ENCODE data around the gene NANOGP8.
A peak's percentile ranks its signal among the peaks of the same experiment; 100 is the strongest.
"Not testable (repeated sequence)": the region's sequence is repeated elsewhere in the genome, so short reads cannot be mapped to it uniquely, and the experiment has no call there.

NANOGP8 gene

GRCh38 chr15:35095941-35096340, 10.8 kb upstream of the NANOGP8 start:
- DNase-seq (ENCODE audit: low read depth in 2 of 3, low spot score in 1 of 3), result no peak

DNA sequence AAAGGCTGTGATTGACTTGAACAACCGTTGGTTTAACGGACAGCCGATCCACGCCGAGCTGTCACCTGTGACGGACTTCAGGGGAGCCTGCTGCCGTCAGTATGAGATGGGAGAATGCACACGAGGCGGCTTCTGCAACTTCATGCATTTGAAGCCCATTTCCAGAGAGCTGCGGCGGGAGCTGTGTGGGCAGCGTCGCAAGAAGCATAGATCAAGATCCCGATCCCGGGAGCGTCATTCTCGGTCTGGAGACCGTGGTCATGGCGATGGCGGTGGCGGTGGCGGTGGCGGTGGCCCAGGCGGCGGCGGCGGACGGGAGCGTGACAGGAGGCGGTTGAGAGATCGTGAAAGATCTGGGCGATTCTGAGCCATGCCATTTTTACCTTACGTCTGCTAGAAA, 7.8 kb upstream of the NANOGP8 start:
- no peak for DNase-seq (ENCODE audit: low read depth in 2 of 3, low spot score in 1 of 3)

- no peak for DNase-seq (ENCODE audit: low read depth in 2 of 3, low spot score in 1 of 3)
Observed at GRCh38 chr15:35092311-35092710, 7.2 kb upstream of the NANOGP8 start.

- DNase-seq (ENCODE audit: low read depth in 2 of 3, low spot score in 1 of 3), result no peak
Observed at GRCh38 chr15:35090104-35090807, 5.2 kb upstream of the NANOGP8 start.

GRCh38 chr15:35089551-35089950, 4.5 kb upstream of the NANOGP8 start:
- DNase-seq (ENCODE audit: low read depth in 2 of 3, low spot score in 1 of 3), result no peak

- no peak for DNase-seq (ENCODE audit: low read depth in 2 of 3, low spot score in 1 of 3)
Observed at GRCh38 chr15:35088329-35088728, 3.2 kb upstream of the NANOGP8 start.

DNA sequence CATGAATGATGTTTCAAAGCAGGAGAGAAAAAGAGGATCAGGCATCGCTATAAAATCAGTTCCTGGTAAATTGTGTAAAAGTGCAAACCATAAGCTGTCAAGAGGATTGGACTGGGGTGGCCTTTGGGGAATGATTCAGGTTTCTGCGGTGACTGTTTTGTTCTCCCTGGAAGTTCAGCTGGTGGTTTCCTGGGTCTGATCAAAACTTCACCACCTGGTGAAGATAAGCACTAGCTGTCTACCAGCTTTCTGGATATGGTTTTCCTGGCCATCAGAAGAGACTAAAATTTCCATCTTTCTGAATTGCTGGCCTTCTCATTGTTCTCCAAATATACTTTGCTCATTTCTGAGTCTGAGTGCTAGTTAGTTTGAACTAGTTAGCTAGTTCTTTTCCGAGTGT, 2.7 kb upstream of the NANOGP8 start:
- DNase-seq (ENCODE audit: low read depth in 2 of 3, low spot score in 1 of 3), result no peak

DNA sequence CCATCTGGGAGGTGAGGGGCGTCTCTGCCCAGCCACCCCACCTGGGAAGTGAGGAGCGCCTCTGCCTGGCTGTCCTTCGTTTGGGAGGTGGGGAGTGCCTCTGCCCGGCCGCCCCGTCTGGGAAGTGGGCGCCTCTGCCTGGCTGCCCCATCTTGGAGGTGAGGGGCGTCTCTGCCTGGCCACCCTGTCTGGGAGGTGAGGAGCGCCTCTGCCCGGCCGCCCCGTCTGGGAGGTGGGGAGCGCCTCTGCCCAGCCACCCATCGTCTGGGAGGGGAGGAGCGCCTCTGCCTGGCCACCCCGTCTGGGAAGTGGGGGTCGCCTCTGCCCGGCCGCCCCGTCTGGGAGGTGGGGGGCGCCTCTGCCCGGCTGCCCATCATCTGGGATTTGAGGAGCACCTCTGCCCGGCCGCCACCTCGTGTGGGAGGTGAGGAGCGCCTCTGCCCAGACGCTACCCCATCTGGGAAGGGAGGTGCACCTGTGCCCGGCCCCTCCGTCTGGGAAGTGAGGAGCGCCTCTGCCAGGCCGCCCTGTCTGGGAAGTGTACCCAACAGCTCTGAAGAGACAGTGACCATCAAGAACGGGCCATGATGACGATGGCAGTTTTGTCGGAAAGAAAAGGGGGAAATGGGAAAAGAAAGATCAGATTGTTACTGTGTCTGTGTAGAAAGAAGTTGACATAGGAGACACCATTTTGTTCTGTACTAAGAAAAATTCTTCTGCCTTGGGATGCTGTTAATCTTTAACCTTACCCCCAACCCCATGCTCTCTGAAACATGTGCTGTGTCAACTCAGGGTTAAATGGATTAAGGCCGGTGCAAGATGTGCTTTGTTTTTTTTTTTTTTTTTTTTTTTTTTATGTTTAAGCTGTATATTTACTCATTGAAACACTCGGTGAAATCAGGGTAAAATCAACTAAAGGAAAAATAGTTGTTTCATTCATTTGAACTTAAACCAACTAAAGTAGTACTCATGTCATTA, 2.4 kb downstream of the NANOGP8 start:
- DNase-seq (ENCODE audit: low read depth in 2 of 3, low spot score in 1 of 3), result not testable (repeated sequence)

DNA sequence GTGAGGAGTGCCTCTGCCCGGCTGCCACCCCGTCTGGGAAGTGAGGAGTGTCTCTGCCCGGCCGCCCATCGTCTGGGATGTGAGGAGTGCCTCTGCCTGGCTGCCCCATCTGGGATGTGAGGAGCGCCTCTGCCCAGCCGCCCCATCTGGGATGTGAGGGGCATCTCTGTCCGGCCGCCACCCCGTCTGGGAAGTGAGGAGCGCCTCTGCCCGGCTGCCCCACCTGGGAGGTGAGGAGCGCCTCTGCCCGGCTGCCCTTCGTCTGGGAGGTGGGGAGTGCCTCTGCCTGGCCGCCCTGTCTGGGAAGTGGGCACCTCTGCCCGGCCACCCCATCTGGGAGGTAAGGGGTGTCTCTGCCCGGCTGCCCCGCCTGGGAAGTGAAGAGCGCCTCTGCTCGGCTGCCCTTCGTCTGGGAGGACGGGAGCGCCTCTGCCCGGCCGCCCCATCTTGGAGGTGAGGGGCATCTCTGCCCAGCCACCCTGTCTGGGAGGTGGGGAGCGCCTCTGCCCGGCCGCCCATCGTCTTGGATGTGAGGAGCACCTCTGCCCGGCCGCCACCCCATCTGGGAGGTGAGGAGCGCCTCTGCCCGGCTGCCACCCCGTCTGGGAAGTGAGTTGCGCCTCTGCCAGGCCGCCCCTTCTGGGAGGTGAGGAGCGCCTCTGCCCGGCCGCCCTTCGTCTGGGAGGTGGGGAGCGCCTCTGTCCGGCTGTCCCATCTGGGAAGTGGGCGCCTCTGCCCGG, 3.3 kb downstream of the NANOGP8 start:
- not testable (repeated sequence) for DNase-seq (ENCODE audit: low read depth in 2 of 3, low spot score in 1 of 3)

DNA sequence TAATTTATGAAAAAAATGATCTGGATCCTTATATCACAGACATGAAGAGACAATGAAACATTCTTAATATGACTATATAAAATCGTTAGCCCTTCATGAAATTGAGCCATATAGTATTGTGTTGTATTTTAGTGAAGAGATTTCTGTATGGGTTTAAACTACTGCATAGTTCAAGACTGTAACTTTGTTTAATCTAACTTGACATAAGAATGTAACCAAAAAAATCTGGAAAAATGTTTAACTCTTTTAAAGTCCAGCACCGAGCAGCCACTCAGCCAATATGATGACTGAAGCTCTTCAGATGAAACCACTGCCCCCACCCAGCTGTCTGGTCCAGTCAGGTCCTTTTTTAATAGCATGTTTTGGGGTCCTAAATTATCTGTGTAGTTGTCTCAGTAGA, 4.9 kb downstream of the NANOGP8 start:
- no peak for DNase-seq (ENCODE audit: low read depth in 2 of 3, low spot score in 1 of 3)

DNA sequence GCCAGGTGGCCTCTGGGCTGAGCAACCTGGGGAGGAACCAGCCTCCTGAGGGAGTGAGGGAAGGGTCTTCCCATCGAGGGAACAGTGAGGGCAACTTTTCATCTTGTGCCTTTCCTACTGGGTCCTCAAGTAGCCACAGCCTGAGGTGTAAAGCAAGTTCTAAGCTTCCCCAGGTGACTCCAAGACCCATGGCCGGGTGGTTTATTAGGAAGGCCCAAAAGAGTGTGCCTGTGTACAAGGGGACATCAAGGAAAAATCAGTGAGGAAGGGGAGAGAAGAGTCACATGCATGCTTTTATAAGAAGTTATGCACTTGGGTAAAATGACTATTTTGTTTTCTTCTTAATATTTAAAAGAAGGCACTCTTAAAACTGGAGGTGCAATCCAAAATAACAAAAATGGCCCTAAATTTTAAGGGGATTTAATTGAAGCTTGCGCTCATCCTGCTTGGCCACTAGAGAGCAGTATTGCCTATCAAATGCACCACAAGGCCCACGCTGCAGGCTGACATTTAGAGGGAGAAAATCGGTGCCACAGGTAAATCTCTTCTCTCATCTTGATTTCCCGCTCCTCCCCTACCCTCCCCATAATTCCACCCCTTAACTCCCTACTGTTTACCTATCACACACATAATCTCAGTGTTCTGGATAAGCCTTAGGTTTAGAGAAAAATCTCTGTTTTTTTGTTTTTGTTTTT, 6.7 kb downstream of the NANOGP8 start:
- DNase-seq (ENCODE audit: low read depth in 2 of 3, low spot score in 1 of 3), result peak in 2 of 3 donors; percentile 12 to 36

- no peak for DNase-seq (ENCODE audit: low read depth in 2 of 3, low spot score in 1 of 3)
Observed at GRCh38 chr15:35071106-35071505, 14.0 kb downstream of the NANOGP8 start.

- DNase-seq (ENCODE audit: low read depth in 2 of 3, low spot score in 1 of 3), result no peak
Observed at GRCh38 chr15:35068846-35069475, 16.1 kb downstream of the NANOGP8 start.

DNA sequence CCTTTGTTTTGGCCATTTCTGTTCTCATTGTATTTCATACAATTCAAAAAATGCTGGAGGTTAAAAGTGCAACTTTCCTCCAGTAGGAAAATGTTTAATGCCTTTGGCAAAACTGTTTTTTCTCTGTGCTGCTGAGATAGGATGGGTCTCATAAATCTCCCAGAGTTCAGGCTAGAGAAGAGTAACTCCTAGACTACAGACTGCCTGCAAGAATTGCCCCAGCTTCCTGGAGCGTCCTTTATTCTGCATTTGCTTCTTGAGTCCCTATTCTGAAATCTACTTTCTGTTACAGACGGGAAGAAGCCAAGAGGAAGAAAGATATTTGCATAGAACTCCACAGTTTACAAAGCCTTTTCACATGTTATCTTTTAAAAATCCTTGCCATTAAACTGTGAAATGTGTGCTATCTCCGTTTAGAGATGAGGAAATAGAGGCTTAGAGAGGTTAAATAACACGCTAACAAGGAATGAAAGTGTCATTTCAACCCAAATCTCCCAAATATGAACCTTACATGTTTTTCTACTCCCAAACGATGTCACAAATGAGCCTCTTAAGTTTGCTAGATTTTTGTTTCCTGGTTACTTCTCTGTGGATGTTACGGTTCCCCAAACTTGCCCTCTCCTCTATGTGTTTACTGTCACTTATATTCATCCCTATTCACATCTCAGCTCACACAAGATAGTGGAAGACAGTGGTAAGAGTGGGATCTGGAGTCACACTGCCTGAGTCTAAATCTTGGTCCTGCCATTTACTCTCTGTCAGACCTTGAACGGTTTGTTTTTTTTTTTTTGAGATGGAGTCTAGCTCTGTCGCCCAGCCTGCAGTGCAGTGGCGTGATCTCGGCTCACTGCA, 17.4 kb downstream of the NANOGP8 start:
- DNase-seq (ENCODE audit: low read depth in 2 of 3, low spot score in 1 of 3), result no peak

DNA sequence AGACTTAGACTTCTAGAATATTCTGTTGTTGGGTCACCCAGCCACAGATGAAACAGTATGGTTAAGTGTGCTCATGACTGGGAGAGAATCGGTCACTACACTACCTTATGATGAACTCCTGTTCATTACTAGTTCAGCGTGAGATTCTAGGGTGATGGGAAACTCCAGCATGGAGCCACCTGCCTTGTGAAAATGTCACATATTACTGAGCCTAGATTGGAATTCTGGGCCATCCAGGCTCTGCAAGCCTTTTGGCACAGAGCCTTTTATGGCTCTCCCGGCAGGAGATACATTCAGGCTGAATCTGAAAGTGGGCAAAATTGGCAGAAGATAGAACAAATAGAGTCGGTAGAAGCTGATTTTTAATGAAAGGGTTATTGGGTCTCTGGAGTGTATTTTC, 19.0 kb downstream of the NANOGP8 start:
- DNase-seq (ENCODE audit: low read depth in 2 of 3, low spot score in 1 of 3), result no peak

DNA sequence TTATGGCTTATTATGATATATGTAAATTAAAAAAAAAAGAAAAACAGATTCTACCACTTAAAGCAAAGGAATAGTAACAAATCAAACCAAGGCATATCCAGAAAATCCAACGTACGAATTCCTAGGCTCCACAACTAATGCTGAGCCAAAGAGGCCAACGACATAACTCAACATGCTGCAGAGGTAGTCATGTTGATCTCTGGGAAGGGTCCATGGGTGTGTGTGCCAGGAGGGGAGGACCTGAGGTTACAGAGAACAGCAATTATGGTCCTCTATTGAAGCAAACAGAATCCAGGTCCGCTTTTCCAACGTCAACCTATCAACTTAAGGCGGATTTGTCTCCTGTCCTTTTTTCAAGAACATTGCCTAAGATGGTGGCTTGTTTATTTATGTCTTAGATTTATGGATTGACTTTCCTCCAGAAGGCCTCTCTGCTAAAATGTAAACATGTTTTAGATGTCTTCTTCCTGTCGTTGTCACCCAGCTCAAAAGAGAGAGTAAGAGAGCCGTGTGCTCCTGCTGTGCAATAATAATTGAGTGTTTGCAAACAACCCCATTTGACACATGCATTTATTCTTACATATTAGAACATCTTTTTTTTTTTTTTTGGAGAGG, 20.4 kb downstream of the NANOGP8 start:
- DNase-seq (ENCODE audit: low read depth in 2 of 3, low spot score in 1 of 3), result no peak

- no peak for DNase-seq (ENCODE audit: low read depth in 2 of 3, low spot score in 1 of 3)
Observed at GRCh38 chr15:35062738-35063099, 22.4 kb downstream of the NANOGP8 start.

- DNase-seq (ENCODE audit: low read depth in 2 of 3, low spot score in 1 of 3), result no peak
Observed at GRCh38 chr15:35061825-35062737, 23.0 kb downstream of the NANOGP8 start.
